ENCODE measurements around the gene PRAMEF9.
"Not testable (repeated sequence)": the region's sequence is repeated elsewhere in the genome, so short reads cannot be mapped to it uniquely, and the experiment has no call there.

DNA sequence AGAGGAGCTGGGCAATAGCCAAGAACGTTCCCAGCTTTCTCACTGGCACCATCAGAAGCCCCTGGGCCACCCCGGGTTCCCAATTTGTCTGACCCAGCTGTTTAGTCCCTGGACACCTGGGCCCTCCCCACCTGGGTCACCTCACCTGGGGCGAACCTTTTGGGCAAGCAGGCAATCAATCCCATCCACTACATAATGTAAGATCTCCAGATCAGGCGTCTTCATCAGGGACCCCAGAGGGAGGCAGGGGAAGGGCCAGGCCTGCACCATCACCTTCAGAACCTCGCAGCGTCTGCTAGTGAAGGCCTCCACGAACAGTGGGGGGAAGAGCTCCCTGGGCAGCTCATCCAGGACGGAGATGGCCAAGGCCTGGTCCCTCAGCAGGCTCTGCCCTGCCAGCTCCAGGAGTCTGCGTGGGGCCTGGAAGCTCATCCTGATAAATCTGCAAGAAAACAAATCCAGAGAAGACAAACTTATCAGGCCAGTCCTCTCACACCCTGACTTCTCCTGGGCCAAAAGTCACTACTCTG is 54.1 kb downstream of the PRAMEF9 start, which contains the start of gene PRAMEF18:
- TF ChIP-seq, protein P1, sequence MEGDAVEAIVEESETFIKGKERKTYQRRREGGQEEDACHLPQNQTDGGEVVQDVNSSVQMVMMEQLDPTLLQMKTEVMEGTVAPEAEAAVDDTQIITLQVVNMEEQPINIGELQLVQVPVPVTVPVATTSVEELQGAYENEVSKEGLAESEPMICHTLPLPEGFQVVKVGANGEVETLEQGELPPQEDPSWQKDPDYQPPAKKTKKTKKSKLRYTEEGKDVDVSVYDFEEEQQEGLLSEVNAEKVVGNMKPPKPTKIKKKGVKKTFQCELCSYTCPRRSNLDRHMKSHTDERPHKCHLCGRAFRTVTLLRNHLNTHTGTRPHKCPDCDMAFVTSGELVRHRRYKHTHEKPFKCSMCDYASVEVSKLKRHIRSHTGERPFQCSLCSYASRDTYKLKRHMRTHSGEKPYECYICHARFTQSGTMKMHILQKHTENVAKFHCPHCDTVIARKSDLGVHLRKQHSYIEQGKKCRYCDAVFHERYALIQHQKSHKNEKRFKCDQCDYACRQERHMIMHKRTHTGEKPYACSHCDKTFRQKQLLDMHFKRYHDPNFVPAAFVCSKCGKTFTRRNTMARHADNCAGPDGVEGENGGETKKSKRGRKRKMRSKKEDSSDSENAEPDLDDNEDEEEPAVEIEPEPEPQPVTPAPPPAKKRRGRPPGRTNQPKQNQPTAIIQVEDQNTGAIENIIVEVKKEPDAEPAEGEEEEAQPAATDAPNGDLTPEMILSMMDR (IDR thresholded peaks at IDR 0.05 in 8 of 11, conservative IDR thresholded peaks at IDR 0.05 in 3 of 11), result not testable (repeated sequence)
- TF ChIP-seq POLR2A, POLR2AphosphoS5 (IDR thresholded peaks at IDR 0.05): not testable (repeated sequence)
